Colonic mucosa (tissue), 4 donors: Measurements from ENCODE around the gene UPP2. TPM values are rescaled to one million over a fixed set of nuclear protein-coding genes. Genes with fewer than 3 reads are reported as not detected.

Experiments
- DNase-seq: peaks from one replicate; pipeline ENCODE4 v3.0.0-alpha.2; 2020
- H3K27ac ChIP-seq: fragments of 200-600 bp; one replicate; pipeline ENCODE4 v1.8.0; 2021
- H3K27me3 ChIP-seq: fragments of 200-600 bp; one replicate; pipeline ENCODE4 v1.8.0; 2021
- H3K36me3 ChIP-seq: fragments of 200-600 bp; one replicate; pipeline ENCODE4 v1.8.0; 2021
- H3K4me1 ChIP-seq: fragments of 200-600 bp; one replicate; pipeline ENCODE4 v1.8.0; 2021; ENCODE audit warnings: mild to moderate bottlenecking
- H3K4me3 ChIP-seq: fragments of 200-600 bp; one replicate; pipeline ENCODE4 v1.8.0; 2021
- H3K9ac ChIP-seq, 2 donors: one replicate each; pipeline ENCODE4 v1.7.0; 2013; ENCODE audit warnings: control low read depth in 2 of 2, low read depth in 2 of 2, low read length in 2 of 2
- H3K9me3 ChIP-seq: fragments of 200-600 bp; one replicate; pipeline ENCODE4 v1.8.0; 2021
- intact Hi-C: fragments of 100-400 bp; cut with DNase I; formaldehyde crosslinking; loops from one replicate; pipeline ENCODE4 v1.14.1; 2022
- total RNA-seq, 2 donors: library from RNA; stranded (reverse); fragmentation: NEBNext Ultra II Directional in 1 of 2; extraction: Animal tissue kit (Norgen Biotek cat#: 25700) in 1 of 2; gene quantifications; one replicate each; pipeline ENCODE4 v1.2.1, GENCODE V29; 2021
- TF ChIP-seq, protein P1 (sequence below): fragments of 200-600 bp; IDR thresholded peaks from one replicate; pipeline ENCODE4 v1.8.0; 2022; ENCODE audit warnings: antibody characterized with exemption, mild to moderate bottlenecking
- donor health status: healthy.
- donor health status: DM: no; HTN: no; CAD: no.
- donor health status: DM: no; HTN: no; CAD: no.

Gene UPP2
- total RNA-seq, 2 donors from 2014 or later, result not detected

- intact Hi-C loops, result no loop called here
- TF ChIP-seq, protein P1, sequence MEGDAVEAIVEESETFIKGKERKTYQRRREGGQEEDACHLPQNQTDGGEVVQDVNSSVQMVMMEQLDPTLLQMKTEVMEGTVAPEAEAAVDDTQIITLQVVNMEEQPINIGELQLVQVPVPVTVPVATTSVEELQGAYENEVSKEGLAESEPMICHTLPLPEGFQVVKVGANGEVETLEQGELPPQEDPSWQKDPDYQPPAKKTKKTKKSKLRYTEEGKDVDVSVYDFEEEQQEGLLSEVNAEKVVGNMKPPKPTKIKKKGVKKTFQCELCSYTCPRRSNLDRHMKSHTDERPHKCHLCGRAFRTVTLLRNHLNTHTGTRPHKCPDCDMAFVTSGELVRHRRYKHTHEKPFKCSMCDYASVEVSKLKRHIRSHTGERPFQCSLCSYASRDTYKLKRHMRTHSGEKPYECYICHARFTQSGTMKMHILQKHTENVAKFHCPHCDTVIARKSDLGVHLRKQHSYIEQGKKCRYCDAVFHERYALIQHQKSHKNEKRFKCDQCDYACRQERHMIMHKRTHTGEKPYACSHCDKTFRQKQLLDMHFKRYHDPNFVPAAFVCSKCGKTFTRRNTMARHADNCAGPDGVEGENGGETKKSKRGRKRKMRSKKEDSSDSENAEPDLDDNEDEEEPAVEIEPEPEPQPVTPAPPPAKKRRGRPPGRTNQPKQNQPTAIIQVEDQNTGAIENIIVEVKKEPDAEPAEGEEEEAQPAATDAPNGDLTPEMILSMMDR, result no peak
- Histone ChIP-seq H3K27ac (no peak overlapping the region), H3K9me3 (no peaks in the 10 kb centered on the region), H3K36me3 (no peaks in the 10 kb centered on the region), H3K9ac (no peak overlapping the region), H3K27me3 (no peaks in the 10 kb centered on the region), H3K4me3 (no peak overlapping the region), H3K4me1 (no peaks in the 10 kb centered on the region)
- DNase-seq, result no peak
These were observed 770 bp downstream of the UPP2 start for GRCh38 chr2:158102446-158102845.

DNA sequence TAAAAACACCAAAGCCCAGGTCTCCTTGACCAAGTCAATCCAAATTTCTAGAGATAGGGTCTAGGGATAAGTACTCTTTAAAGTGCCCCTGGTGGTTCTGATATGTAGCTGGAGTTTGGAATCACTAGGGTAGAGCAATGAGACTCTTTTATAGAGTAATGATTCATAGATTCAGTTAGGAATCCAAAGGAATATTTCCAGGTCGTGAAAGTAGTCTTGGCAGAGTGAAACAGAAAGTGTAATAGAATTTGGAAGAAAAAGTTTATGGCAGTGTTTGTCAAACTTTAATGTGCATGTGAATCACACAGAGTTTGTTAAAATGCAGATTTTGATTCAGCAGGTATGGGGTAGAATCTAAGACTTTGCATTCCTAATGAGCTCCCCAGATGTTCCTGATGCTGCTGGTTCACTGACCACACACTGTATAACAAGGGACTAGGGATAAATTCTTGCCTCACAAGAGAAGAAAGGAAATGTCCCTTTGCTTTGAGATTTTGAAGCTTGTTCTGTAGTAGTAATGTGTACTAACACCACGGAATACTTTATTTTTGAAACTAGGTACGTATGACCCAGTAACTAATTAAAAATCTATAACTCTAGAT, 1.8 kb downstream of the UPP2 start:
- Histone ChIP-seq H3K9me3 (no peaks in the 10 kb centered on the region), H3K4me1 (no peaks in the 10 kb centered on the region), H3K27me3 (no peaks in the 10 kb centered on the region), H3K9ac (no peak overlapping the region), H3K36me3 (no peaks in the 10 kb centered on the region), H3K27ac (no peak overlapping the region), H3K4me3 (no peak overlapping the region)
- no peak for DNase-seq
- TF ChIP-seq, protein P1, result no peak
- intact Hi-C loops, result no loop called here

GRCh38 chr2:158104903-158105302, 3.2 kb downstream of the UPP2 start:
- no peaks in the 10 kb centered on the region for H3K27me3 ChIP-seq
- no peaks in the 10 kb centered on the region for H3K4me1 ChIP-seq
- H3K4me3 ChIP-seq, result no peak overlapping the region
- H3K9me3 ChIP-seq, result no peaks in the 10 kb centered on the region
- no peaks in the 10 kb centered on the region for H3K36me3 ChIP-seq
- H3K27ac ChIP-seq, result no peak overlapping the region
- no peak overlapping the region for H3K9ac ChIP-seq
- TF ChIP-seq, protein P1, result no peak
- no peak for DNase-seq
- intact Hi-C loops, result no loop called here

- no peak overlapping the region for H3K27ac ChIP-seq
- H3K36me3 ChIP-seq, result no peaks in the 10 kb centered on the region
- H3K9ac ChIP-seq, result no peak overlapping the region
- no peaks in the 10 kb centered on the region for H3K27me3 ChIP-seq
- DNase-seq, result no peak
- H3K4me1 ChIP-seq, result no peaks in the 10 kb centered on the region
- TF ChIP-seq, protein P1, result no peak
- H3K9me3 ChIP-seq, result no peaks in the 10 kb centered on the region
- no peak overlapping the region for H3K4me3 ChIP-seq
- intact Hi-C loops, result no loop called here
These were observed 11.3 kb downstream of the UPP2 start for GRCh38 chr2:158112992-158113391.

DNA sequence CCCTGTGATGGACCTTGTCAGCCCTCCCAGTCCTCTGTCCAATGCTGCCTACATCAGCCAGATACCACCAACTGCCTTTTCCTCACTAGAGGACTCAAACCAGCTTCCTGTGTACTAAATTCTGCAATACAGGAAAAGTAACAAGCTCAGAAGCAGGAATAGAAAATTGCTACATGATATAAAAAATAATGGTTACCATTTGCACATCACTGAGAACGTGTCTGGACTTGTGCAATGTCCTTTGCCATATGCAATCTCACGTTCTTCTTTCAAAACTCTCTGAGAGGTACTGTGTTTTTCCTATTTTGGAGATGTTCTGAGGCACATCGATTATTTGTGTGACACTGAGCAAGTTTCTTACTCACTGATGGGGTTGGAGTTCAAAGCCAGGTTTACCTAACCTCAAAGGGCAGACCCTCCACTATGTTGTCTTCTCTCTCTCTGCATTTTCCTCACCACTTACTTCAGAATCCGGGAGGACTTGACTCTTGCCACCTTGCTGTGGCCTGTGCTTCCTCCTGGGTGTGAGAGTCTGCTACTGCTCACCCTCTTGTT, 12.1 kb downstream of the UPP2 start:
- H3K9ac ChIP-seq, result no peak overlapping the region
- no peaks in the 10 kb centered on the region for H3K36me3 ChIP-seq
- H3K9me3 ChIP-seq, result no peaks in the 10 kb centered on the region
- H3K4me3 ChIP-seq, result no peak overlapping the region
- intact Hi-C loops, result no loop called here
- H3K27me3 ChIP-seq, result no peaks in the 10 kb centered on the region
- no peaks in the 10 kb centered on the region for H3K4me1 ChIP-seq
- TF ChIP-seq, protein P1, result no peak
- H3K27ac ChIP-seq, result no peak overlapping the region
- no peak for DNase-seq
